Dermis blood vessel endothelial cell (primary cell): ENCODE results near the gene ADAMTS16. TPM values are rescaled to one million over a fixed set of nuclear protein-coding genes. Genes with fewer than 3 reads are reported as not detected.
"Not testable (repeated sequence)": the region's sequence is repeated elsewhere in the genome, so short reads cannot be mapped to it uniquely, and the experiment has no call there.

ENCODE experiments used
- DNase-seq: peaks from one replicate; pipeline ENCODE4 v3.0.0; 2010
- total RNA-seq: library from RNA; depleted of rRNA; stranded (reverse); fragments of >200 nt; gene quantifications from 2 replicates; pipeline ENCODE4 v1.2.3, GENCODE V29; 2014

ADAMTS16 gene
- not detected in 2 replicates for total RNA-seq

GRCh38 chr5:5139777-5140478 lies at the start of gene ADAMTS16:
Gene ADAMTS16, plus strand, starts transcription at chr5:5140330. Its CDS starts 138 bp downstream, at chr5:5140468.
- DNase-seq: no peak

GRCh38 chr5:5092149-5092548 lies 48.0 kb upstream of the ADAMTS16 start:
- DNase-seq: no peak

- no peak for DNase-seq
Observed at GRCh38 chr5:5100635-5101034, 39.5 kb upstream of the ADAMTS16 start.

- no peak for DNase-seq
Observed at GRCh38 chr5:5101676-5102075, 38.5 kb upstream of the ADAMTS16 start.

- DNase-seq: no peak
Observed at GRCh38 chr5:5103245-5103644, 36.9 kb upstream of the ADAMTS16 start.

GRCh38 chr5:5104550-5104949 lies 35.6 kb upstream of the ADAMTS16 start:
- DNase-seq: no peak

- no peak for DNase-seq
Observed at GRCh38 chr5:5105531-5105930, 34.6 kb upstream of the ADAMTS16 start.

- no peak for DNase-seq
Observed at GRCh38 chr5:5116956-5117355, 23.2 kb upstream of the ADAMTS16 start.

- no peak for DNase-seq
Observed at GRCh38 chr5:5122776-5123175, 17.4 kb upstream of the ADAMTS16 start.

- DNase-seq: no peak
Observed at GRCh38 chr5:5124231-5124630, 15.9 kb upstream of the ADAMTS16 start.

GRCh38 chr5:5126444-5126843 lies 13.7 kb upstream of the ADAMTS16 start:
- no peak for DNase-seq

- DNase-seq: no peak
Observed at GRCh38 chr5:5128766-5129165, 11.4 kb upstream of the ADAMTS16 start.

- DNase-seq: no peak
Observed at GRCh38 chr5:5132234-5132633, 7.9 kb upstream of the ADAMTS16 start.

- no peak for DNase-seq
Observed at GRCh38 chr5:5132693-5133295, 7.3 kb upstream of the ADAMTS16 start.

- no peak for DNase-seq
Observed at GRCh38 chr5:5134107-5134506, 6.0 kb upstream of the ADAMTS16 start.

GRCh38 chr5:5135957-5136676 lies 4.0 kb upstream of the ADAMTS16 start:
- DNase-seq: no peak

- not testable (repeated sequence) for DNase-seq
Observed at GRCh38 chr5:5137851-5138250, 2.3 kb upstream of the ADAMTS16 start.

- DNase-seq: no peak
Observed at GRCh38 chr5:5139336-5139776, 774 bp upstream of the ADAMTS16 start.

- no peak for DNase-seq
Observed at GRCh38 chr5:5140479-5141338, 579 bp downstream of the ADAMTS16 start.

GRCh38 chr5:5141339-5141599 lies 1.1 kb downstream of the ADAMTS16 start:
- no peak for DNase-seq

GRCh38 chr5:5141625-5142525 lies 1.7 kb downstream of the ADAMTS16 start:
- peak; percentile 74 for DNase-seq

- DNase-seq: no peak
Observed at GRCh38 chr5:5144441-5144840, 4.3 kb downstream of the ADAMTS16 start.
